ENCODE results near the gene MAST4.

Gene MAST4

DNA sequence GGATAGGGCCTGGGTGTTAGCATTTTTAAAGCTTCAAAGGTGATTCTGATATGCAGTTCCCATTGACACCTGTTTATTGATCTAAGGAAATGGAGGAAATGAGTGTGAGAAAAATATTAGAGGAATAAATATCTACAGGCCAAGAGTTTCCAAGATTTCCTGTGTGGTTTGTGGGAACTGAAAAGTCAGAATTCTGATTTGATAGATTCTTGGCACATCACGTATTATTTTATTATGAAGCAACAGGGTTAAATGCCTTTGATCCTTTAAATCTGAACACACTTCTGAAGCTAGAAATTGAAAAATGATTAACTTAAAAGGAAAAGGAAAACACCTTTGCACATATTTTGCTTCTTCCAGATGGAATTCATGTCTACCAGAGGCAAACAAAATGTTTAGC lies 486.7 kb downstream of the MAST4 start:
- DNase-seq (ENCODE audit: low read depth in 3 of 3) = no peak

DNA sequence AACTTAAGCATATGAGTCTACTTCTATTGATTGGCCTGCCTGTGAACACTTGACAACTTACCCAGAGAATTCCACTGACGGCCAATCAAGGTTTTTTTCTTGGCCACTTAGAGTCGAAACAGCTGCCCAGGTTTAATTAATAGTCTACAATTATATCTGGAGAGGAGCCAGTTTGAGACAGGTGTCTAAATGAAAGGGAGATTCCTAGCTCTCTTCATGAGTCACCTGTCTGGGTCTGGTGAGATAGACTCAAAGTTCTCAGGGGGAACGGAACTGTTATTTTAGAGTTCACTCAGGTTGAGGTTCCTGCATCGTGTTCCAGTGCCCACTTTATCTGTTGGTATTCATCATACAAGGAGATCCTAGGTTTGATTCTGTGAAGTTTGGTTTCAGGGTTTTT lies 489.4 kb downstream of the MAST4 start:
- DNase-seq (ENCODE audit: low read depth in 3 of 3) = no peak

DNA sequence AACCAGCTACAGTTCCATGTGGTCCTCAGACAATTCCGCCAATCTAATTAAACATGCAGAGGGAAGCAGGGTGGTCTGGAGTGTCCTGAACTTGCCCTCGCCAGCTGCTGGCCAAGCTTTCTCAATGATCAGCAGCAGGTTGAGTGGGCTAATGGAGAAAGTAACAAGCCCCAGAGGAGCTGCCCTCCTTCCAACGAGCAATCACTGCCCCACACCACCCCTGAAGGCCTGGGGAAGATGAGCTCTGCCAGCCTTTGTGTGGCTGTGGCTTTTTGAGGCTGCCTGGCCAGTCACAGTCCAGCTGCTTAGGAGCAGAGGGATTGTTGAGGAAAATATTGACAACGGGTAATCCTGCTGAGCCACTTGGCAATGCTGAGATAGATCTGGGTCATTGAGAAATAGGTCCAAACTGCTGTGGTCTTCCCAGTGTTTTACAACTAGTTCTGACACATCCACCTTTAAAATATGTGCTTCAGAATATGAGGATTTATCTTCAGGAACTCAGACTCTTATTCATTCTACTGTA lies 493.1 kb downstream of the MAST4 start:
- no peak for DNase-seq (ENCODE audit: low read depth in 3 of 3)

DNA sequence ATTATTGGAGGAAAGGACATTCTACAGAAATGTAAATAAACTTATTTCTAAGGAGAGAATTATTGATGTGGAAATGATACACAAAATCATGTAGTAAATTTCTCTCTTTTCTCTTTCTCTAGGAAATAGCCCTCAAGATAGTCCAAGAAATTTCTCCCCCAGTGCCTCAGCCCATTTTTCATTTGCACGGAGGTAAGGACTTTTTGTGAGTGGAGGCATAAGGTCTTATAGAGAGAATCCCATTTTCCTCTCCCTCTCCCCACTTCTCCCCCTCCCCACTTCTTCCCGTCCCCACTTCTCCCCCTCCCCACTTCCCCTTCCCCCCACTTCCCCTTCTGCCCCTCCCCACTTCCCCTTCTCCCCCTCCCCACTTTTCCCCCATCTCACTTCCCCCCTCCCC lies 493.8 kb downstream of the MAST4 start:
- DNase-seq (ENCODE audit: low read depth in 3 of 3) = no peak

DNA sequence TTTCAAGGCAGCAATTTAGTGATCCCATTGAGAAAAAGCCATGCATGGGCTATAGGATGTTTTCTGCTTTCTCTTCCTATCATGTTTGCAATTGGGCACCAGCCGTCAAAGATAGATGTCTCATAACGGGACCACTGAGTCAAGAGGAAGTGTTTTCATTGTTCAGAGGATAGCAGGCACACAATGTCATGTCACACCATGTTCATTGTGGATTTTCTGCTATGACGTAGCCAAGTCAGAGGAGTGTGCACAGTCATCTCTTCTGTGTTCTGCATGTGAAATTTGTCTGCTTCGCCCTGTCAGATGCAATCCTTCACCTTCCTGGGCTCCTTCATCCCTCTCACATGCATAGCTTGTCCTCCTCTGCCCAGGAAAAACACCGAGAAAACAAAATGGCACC lies 494.4 kb downstream of the MAST4 start:
- no peak for DNase-seq (ENCODE audit: low read depth in 3 of 3)

DNA sequence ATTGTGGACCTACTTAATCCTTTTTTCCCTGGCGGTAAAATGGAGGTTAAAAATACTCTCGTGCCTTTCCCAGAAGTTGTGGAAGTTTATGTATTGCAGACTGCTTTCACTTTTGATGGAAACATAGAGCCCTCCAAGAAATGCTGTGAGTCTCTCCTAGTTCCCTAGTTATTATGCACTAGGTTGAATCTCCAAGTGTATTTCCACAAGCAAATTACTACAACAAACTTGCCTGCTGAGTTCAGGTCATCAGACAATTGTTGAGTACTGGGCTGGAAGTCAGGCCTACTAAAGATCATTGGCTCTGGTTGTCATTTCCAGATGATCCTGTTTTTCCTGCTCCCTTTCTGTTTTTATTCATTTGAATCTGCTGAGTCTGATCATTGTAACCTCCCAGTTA lies 496.3 kb downstream of the MAST4 start:
- DNase-seq (ENCODE audit: low read depth in 3 of 3) = no peak

DNA sequence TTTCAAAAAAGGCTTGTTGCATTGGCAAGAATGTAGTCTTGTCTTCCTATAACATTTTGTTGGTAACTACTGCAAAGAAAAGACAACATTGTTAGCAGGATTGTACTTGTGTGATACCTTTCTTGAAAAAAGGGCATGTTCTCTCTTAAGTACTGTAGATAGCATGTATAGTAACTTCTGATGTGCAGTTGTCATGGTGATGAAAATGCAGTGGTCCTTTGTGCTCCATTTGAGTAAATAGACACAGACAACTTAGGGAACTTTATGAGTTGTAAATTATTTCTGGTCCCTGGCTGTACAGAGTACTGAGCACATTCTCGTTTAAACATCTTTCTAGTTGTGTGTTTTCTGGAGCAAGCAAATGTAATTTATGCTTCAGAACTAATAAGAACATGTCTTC lies 497.1 kb downstream of the MAST4 start:
- DNase-seq (ENCODE audit: low read depth in 3 of 3) = no peak

DNA sequence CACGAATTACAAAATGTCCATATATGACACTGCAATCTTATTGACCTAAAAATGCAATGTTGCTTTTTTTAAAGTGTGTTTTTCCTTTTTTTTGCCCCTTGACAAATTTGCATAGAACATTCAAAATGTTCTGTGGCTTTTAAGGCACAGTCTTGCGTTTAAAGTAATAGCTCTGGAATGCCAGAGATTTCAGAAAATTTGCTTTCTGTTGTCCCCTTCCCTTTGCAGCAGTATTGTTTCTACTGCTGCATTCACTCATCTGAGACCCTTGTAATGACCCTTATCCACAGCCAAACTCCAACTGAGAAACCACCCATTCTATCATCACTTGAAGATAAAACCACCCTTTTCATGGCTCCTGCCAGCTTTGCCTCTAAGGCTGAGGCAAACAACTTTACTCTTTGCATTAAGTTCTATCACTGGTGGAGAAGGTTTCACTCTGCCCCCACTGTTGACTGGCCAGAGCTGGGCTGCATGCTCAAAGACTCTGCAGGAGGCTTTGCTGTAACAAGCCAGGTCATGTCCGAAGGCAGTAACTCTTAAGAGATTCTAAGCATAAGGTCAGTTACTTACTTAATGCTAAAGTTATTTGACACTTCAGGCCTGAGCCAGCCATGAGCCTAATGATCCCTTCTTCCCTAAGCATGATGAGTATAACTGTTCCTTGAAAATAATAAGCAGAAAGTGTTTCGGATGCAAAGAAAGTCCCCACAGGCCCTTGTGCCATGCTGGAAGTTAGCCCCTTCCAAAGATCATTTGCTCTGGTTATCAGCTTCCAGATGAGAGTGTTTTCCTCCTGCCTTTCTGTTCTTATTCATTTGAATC lies 498.5 kb downstream of the MAST4 start:
- no peak for DNase-seq (ENCODE audit: low read depth in 3 of 3)

DNA sequence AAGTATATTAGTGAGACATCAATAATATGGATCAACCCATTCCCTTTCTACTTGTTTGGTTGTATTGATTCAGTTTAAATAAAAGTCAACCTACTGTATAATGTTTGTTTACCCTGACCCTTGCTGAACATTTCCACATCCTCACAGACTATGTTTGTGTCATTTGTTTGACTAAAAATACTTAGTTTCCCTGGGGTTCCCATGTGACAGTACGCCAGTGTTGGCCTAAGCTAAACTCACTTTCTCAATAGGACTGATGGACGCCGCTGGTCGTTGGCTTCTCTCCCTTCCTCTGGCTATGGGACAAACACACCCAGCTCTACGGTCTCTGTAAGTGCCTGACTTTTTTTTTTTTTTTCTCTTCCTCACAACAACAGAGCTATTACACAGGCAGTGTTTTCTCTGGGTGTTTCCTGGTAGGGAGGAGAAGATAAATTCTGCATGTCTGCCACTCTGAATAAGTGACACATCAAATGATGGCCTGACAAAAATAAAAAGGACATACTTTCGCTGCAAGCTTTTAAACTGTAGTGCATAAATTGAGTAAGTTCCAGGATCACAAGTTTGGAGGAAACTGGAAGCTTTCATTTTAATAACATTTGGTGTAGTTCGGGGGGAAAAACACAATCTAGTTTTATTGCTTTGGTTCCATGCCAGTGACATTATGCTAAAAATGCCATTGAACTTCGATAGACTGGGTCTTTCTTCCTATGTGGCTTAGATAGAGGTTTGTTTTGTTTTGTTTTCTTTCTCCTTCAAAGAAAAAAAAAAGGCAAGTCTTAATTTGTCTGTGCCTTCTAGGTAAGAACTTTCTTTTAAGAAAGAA lies 499.4 kb downstream of the MAST4 start:
- DNase-seq (ENCODE audit: low read depth in 3 of 3) = no peak

DNA sequence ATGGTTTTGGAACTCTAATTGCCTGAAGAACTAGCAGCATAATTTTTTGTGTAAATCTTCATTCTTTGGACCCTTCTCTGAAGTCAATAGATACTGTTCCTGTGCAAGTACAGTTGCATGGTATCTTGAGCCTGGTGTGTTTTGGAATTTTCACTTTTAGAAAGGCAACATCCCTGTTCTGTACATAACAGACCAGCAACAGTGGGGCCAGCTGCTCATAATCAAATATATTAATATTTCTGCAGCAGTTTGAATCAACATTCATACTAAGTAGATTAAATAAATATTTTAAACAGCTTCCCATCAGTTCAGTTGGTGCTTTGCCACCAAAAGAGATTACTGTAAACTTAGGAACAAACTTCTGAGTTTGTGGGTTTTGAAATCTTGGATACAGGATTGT lies 502.5 kb downstream of the MAST4 start:
- no peak for DNase-seq (ENCODE audit: low read depth in 3 of 3)

DNA sequence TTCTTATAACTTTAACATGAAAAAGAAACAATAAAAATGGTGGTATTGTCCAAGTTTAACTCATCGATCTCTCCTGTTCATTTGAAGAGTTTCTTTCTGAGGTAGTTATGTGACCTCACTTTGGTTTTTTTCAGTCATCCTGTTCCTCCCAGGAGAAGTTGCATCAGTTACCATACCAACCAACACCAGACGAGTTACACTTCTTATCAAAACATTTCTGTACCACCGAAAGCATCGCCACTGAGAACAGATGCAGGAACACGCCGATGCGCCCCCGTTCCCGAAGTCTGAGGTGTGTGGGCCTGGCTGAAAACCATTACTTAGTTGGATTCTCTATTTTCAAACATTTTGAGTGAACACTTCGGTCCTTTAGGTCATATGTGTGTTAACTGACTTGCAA lies 504.1 kb downstream of the MAST4 start:
- peak in 2 of 3 experiments; percentile 5 to 11 for DNase-seq (ENCODE audit: low read depth in 3 of 3)

DNA sequence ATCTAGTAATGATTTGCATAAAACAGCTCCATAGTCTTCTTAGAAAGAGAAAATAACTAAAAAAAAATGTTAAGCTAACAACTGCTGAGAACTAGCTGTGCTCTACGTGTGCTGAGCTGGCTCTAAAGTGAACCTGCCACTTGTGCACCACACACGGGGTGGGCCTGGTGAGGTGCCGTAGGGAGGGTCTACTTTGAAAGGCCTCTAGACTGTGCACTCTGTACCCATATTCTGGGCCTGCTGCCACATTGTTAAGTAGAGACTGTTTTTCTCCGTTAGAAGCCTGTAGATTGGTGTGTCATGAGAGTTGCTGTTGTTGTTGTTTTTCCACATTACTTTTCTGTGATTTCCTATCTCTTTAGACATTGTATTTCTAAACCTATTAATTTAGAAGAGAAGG lies 506.5 kb downstream of the MAST4 start:
- no peak for DNase-seq (ENCODE audit: low read depth in 3 of 3)

DNA sequence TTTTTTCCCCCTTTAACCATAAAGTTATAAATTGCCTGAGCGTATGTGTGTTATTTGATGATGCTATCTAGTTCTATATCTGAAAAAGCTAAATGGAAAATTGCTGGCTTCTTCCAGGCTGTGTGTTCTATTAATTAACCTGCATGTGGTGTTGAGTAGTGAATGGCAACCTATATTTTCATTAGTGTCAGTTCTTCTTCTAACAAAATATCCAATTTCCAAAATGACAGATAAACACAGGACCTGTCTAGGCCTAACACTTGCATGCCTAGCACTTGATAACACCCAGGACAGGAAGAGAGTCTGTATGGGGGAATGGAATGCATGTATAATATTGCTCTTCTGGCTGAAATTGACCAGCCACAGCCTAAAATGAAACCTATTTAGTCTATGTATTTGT lies 508.7 kb downstream of the MAST4 start:
- no peak for DNase-seq (ENCODE audit: low read depth in 3 of 3)

DNA sequence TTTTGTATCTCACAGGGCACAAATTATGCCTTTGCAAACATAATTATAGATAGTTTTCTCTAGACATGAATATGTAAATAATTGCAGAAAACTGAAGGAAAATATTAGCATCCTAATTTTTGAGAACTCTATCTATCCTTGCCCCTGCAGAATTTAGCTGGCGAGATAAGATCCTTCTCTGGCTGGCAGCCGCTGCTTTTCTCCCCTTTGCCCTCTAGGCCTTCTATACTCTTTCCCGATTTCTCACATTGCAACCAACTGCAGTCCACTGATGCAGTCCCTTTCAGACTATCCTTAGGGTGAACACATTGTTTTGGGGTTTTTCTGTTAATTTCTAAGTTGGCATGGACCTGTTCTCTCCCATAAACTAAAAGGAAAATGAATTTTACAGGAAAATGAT lies 509.1 kb downstream of the MAST4 start:
- no peak for DNase-seq (ENCODE audit: low read depth in 3 of 3)

DNA sequence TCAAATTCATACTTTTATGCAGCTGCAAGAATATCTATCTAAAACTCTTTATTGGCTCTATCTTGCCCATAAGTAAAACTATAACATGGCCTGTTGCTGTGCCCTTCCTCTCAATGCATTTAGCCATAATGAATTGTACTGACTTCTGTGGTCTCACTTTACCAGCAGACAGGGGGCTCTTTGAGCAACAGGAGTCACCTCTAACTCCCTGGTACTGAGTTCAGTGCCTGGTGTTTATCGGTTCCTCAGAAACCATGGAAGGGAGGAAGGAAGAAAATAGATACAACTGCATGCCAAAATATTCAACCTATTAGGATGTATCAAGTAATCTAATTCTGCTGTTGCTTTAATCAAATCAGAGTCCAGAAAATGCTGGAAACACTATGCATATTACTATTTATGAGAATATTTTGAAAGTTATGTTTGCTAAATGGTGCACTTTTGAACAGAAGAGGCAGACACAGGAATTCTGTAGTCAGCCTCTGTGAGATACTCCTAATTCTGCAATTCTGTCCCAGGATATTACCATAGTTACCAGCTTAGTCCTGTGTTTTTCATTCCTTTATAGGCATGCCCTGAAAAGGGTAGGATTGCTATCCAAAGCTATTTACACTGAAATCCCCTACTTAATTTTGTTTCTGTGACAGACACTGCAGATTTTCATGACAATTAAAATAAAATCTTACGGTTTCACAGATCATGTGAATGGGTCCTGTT lies 510.6 kb downstream of the MAST4 start:
- no peak for DNase-seq (ENCODE audit: low read depth in 3 of 3)

DNA sequence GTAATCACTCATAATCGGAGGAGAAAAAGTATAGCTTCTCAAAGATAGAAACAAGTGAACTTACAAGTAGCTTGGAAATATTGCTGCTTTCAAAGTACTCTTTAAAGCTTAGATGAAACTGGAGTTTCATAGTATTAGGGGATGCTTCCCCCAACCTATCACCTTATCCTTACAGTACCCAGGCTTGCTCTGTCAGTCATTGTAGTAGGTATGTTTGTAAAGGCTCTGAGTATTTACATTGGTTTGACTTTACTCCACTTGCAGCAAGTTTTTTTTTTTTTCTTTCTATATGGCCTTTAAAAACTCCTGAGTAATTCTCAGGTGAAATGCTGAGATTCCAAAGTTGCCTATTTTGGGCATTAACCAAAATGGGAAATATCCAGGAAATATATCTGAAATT lies 515.6 kb downstream of the MAST4 start:
- DNase-seq (ENCODE audit: low read depth in 3 of 3) = no peak

DNA sequence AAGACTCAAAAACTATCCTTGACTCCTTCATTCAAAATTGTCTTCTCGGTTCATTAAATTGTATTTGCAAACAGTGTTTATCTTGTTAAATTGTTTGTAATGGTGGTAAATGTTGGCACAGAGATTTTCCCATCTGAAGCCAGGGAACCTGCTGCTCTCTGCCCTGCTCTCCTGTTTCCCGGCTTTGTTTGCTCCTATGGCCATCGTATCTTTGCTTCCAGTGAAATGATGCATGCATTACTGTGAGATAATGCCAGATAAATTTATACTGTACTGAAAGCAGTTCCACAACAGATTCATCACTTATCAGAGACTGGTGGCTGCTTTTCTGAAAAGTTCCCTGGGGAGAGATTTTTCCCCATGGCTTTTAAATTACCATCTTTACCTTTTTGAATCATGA lies 519.1 kb downstream of the MAST4 start:
- DNase-seq (ENCODE audit: low read depth in 3 of 3) = no peak

DNA sequence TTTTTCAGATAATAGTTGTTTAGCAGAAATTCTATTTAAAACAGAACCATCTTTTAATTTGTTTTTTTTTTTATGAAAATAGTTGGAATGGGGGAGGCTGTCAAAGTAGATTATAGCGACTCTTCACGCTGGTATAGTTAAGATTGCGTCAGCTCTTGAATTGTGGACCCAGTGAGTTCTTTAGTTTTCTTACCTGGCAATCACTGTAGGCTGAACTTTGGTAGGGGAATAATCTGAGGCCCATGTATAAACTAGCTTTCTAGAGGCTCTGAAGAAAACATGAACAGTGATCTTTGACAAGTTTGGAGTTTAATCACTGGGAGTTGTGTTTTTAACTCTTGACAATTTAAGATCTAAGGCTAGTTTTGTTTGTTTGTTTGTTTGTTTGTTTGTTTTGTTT lies 519.6 kb downstream of the MAST4 start:
- no peak for DNase-seq (ENCODE audit: low read depth in 3 of 3)

DNA sequence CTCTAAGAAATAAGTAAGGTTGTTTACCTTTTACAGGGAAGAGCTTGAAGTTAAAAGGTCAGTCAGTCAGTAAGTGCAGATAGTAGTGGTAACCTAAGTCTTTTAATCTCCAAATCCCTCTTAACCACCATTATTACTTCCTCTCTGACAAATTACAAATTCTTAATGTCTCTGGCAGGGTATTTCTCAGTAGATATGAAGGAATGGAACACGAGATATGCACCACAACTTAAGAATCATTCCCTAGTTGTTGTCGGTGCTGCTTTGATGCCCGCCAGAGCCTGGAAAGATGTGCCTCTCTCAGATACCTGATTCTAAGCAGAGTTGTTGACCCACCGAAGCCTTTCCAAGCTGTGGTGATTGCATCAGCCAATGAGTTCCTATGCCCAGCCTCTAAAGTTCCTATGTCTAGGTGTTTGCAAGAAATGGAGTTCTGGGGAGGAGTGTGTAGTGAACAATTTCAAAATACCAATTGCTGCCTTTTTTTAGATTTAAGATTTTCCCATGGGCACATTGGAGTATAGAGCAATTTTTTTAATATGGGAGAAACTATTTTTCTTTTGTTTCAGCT lies 521.9 kb downstream of the MAST4 start:
- no peak for DNase-seq (ENCODE audit: low read depth in 3 of 3)

DNA sequence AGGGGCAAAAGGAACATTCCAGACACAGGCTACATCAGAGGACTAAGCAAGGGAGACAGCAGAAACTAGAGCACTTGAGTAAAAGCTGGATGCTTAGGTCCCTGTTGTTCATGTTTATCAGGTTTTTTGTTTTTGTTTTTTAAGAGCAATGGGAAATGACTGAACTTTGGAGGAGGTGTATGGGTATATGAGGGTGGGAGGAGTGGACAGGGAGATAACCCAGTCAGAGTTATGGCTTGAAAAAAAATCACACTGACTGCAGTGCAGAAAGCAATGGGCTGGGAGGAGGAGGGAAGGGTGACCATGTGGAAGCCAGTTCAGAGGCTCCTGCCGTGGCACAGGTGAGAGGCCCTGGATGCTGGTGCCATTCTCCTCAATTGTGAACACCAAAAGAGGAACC lies 522.8 kb downstream of the MAST4 start:
- no peak for DNase-seq (ENCODE audit: low read depth in 3 of 3)

DNA sequence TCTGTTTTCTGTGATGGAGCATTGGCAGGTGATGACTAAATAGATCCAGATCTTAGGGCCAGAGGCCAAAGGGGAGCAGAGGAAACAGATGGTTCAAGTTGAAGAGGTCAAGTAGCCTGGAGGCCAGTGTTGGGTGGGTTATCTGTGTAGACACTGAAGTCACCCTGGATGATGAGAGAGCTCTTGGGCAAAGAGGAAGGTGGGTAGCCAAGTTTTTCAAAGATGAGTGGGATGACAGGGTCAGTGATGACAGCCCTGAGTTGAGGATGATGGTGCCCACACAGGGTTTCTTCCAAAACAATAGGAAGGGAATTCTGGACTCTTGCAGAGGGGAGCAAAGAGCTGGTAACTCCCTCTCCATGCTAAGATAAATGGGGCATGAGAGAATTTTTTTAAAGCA lies 523.8 kb downstream of the MAST4 start:
- no peak for DNase-seq (ENCODE audit: low read depth in 3 of 3)

DNA sequence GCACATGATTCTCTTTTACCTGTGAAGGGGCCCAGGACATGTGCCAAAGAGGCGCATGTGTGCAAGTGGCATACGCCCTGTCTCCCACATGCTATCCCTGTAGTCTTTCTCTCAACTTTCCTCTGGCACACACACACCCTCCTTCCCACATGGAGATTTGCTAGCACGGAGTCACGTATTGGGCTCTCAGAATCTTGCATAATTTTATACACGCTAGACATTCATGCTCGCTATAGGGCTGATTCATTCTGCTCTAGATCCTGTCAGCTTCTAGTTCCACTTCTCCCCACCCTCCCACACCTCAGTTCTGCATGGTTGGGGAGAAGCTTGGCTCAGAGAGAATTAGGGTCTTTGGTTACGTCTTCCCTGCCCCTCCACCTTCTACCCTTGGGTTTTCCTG lies 527.6 kb downstream of the MAST4 start:
- no peak for DNase-seq (ENCODE audit: low read depth in 3 of 3)
